NCI-H1105 (cell line): ENCODE results near the gene XPNPEP3.

Source experiments
- DNase-seq: peaks from one replicate; lab custom pipeline; 2025; lab: John Stamatoyannopoulos, UW

XPNPEP3 gene

GRCh38 chr22:40939202-40939601 is 82.3 kb downstream of the XPNPEP3 start:
- DNase-seq: no peak

- peak; percentile 96 for DNase-seq
Measured at GRCh38 chr22:40950962-40951794, 94.2 kb downstream of the XPNPEP3 start, which contains the start of gene RBX1. Gene RBX1, plus strand, starts transcription at chr22:40951378. Its CDS starts 21 bp downstream, at chr22:40951399.

GRCh38 chr22:40951795-40952605 is 95.1 kb downstream of the XPNPEP3 start:
- DNase-seq: no peak

GRCh38 chr22:40953471-40953870 is 96.5 kb downstream of the XPNPEP3 start:
- DNase-seq: no peak

- no peak for DNase-seq
Measured at GRCh38 chr22:40954113-40954512, 97.2 kb downstream of the XPNPEP3 start.

- no peak for DNase-seq
Measured at GRCh38 chr22:40955571-40955970, 98.6 kb downstream of the XPNPEP3 start.

- DNase-seq: no peak
Measured at GRCh38 chr22:40957601-40958000, 100.7 kb downstream of the XPNPEP3 start.

GRCh38 chr22:40958299-40958698 is 101.4 kb downstream of the XPNPEP3 start:
- DNase-seq: no peak

GRCh38 chr22:40960145-40960544 is 103.2 kb downstream of the XPNPEP3 start:
- no peak for DNase-seq

GRCh38 chr22:40965936-40966725 is 109.2 kb downstream of the XPNPEP3 start:
- no peak for DNase-seq

GRCh38 chr22:40966726-40967085 is 109.8 kb downstream of the XPNPEP3 start:
- DNase-seq: no peak

GRCh38 chr22:40967111-40967760 is 110.3 kb downstream of the XPNPEP3 start:
- DNase-seq: no peak

- DNase-seq: no peak
Measured at GRCh38 chr22:40972587-40972986, 115.6 kb downstream of the XPNPEP3 start.

GRCh38 chr22:40973144-40973543 is 116.2 kb downstream of the XPNPEP3 start:
- DNase-seq: no peak

- DNase-seq: no peak
Measured at GRCh38 chr22:40975366-40975765, 118.4 kb downstream of the XPNPEP3 start.

GRCh38 chr22:40976866-40977700 is 120.1 kb downstream of the XPNPEP3 start:
- DNase-seq: no peak

GRCh38 chr22:40979198-40979597 is 122.2 kb downstream of the XPNPEP3 start:
- DNase-seq: no peak

- DNase-seq: no peak
Measured at GRCh38 chr22:40979871-40980270, 122.9 kb downstream of the XPNPEP3 start.
